ENCODE results near the gene CHTOP.
A peak's percentile ranks its signal among the peaks of the same experiment; 100 is the strongest.
"Not testable (repeated sequence)": the region's sequence is repeated elsewhere in the genome, so short reads cannot be mapped to it uniquely, and the experiment has no call there.

The CHTOP gene

GRCh38 chr1:153633754-153634665, at the start of gene CHTOP:
CHTOP (plus strand) TSS chr1:153634066; CDS start chr1:153636589, 2,523 bp downstream.
- H3K36me3 ChIP-seq, result peaks cover 61% of the 10 kb centered on the region
- peak within 1 kb of the TSS; percentile 64 for H3K4me3 ChIP-seq (ENCODE audit: low read depth, low read length)
- peaks cover 6% of the 10 kb centered on the region for H3K9me3 ChIP-seq (ENCODE audit: severe bottlenecking)
- no peaks in the 10 kb centered on the region for H3K27me3 ChIP-seq (ENCODE audit: insufficient read depth, low read depth, severe bottlenecking)
- no peak for TF ChIP-seq CTCF (IDR thresholded peaks at IDR 0.05; ENCODE audit: low read depth, low read length)
- peak; percentile 100 for DNase-seq
- H3K27ac ChIP-seq, result peak within 1 kb of the TSS; percentile 99

GRCh38 chr1:153585006-153585405, 48.9 kb upstream of the CHTOP start:
- Histone ChIP-seq H3K36me3 (no peaks in the 10 kb centered on the region), H3K27ac (peak overlapping the region; percentile 81), H3K9me3 (ENCODE audit: severe bottlenecking) (peaks cover 9% of the 10 kb centered on the region), H3K27me3 (ENCODE audit: insufficient read depth, low read depth, severe bottlenecking) (no peaks in the 10 kb centered on the region), H3K4me3 (ENCODE audit: low read depth, low read length) (no peak overlapping the region)
- DNase-seq, result peak; percentile 71
- TF ChIP-seq CTCF (IDR thresholded peaks at IDR 0.05; ENCODE audit: low read depth, low read length), result no peak

GRCh38 chr1:153586347-153586746, 47.5 kb upstream of the CHTOP start:
- DNase-seq, result no peak
- H3K27ac ChIP-seq, result peak overlapping the region; percentile 30
- peaks cover 7% of the 10 kb centered on the region for H3K9me3 ChIP-seq (ENCODE audit: severe bottlenecking)
- H3K36me3 ChIP-seq, result no peaks in the 10 kb centered on the region
- H3K4me3 ChIP-seq (ENCODE audit: low read depth, low read length), result no peak overlapping the region
- no peaks in the 10 kb centered on the region for H3K27me3 ChIP-seq (ENCODE audit: insufficient read depth, low read depth, severe bottlenecking)
- no peak for TF ChIP-seq CTCF (IDR thresholded peaks at IDR 0.05; ENCODE audit: low read depth, low read length)

GRCh38 chr1:153587314-153587713, 46.6 kb upstream of the CHTOP start:
- Histone ChIP-seq H3K27ac (peak overlapping the region; percentile 7; the same call in 1 of the 2 replicates), H3K9me3 (ENCODE audit: severe bottlenecking) (peaks cover 4% of the 10 kb centered on the region), H3K36me3 (no peaks in the 10 kb centered on the region), H3K4me3 (ENCODE audit: low read depth, low read length) (no peak overlapping the region), H3K27me3 (ENCODE audit: insufficient read depth, low read depth, severe bottlenecking) (no peaks in the 10 kb centered on the region)
- no peak for TF ChIP-seq CTCF (IDR thresholded peaks at IDR 0.05; ENCODE audit: low read depth, low read length)
- DNase-seq, result no peak

GRCh38 chr1:153588033-153588432, 45.8 kb upstream of the CHTOP start:
- H3K4me3 ChIP-seq (ENCODE audit: low read depth, low read length); H3K27me3 ChIP-seq (ENCODE audit: insufficient read depth, low read depth, severe bottlenecking); H3K27ac ChIP-seq; H3K36me3 ChIP-seq; DNase-seq; H3K9me3 ChIP-seq (ENCODE audit: severe bottlenecking): not testable (repeated sequence)

GRCh38 chr1:153588482-153588881, 45.4 kb upstream of the CHTOP start:
- H3K36me3 ChIP-seq, result no peaks in the 10 kb centered on the region
- no peaks in the 10 kb centered on the region for H3K27me3 ChIP-seq (ENCODE audit: insufficient read depth, low read depth, severe bottlenecking)
- no peak for TF ChIP-seq CTCF (IDR thresholded peaks at IDR 0.05; ENCODE audit: low read depth, low read length)
- no peak overlapping the region for H3K27ac ChIP-seq
- no peak overlapping the region for H3K4me3 ChIP-seq (ENCODE audit: low read depth, low read length)
- DNase-seq, result no peak
- H3K9me3 ChIP-seq (ENCODE audit: severe bottlenecking), result peaks cover 3% of the 10 kb centered on the region
